SK-N-SH (cell line): ENCODE results near the gene APBB2. TPM values are rescaled to one million over a fixed set of nuclear protein-coding genes. Genes with fewer than 3 reads are reported as not detected.
A peak's percentile ranks its signal among the peaks of the same experiment; 100 is the strongest.
"Not testable (repeated sequence)": the region's sequence is repeated elsewhere in the genome, so short reads cannot be mapped to it uniquely, and the experiment has no call there.

Experiments used
- CTCF ChIA-PET: fragments of 300-600, 350-600 bp; formaldehyde crosslinking; extraction: SDS; loops from one replicate; lab custom pipeline; 2021; lab: Yijun Ruan, JAX
- POLR2A ChIA-PET: fragments of 350-600 bp; sonication (Branson Sonifier 250); formaldehyde crosslinking; extraction: SDS; loops from one replicate; lab custom pipeline; 2020; ENCODE audit warnings: antibody characterized with exemption, inconsistent platforms; lab: Yijun Ruan, JAX
- DNase-seq: peaks from one replicate; pipeline ENCODE4 v3.0.0; 2012
- H2AFZ ChIP-seq: fragments of 200-600 bp; sonication (generic); 2 replicates; pipeline ENCODE4 v1.8.1; 2016; ENCODE audit warnings: antibody characterized with exemption, mild to moderate bottlenecking, low read depth
- H3F3A ChIP-seq: fragments of 200-600 bp; sonication (generic); replicated peaks from 2 replicates; pipeline ENCODE3; 2016; ENCODE audit warnings: antibody characterized with exemption, mild to moderate bottlenecking; ENCODE audit not compliant: insufficient read depth
- H3K27ac ChIP-seq, 2 experiments: fragments of 200-500 bp in 1 of 2; fragments of 200-600 bp in 1 of 2; sonication (Bioruptor generic) in 1 of 2; sonication (generic), shearing (Covaris generic) in 1 of 2; 2 replicates each; pipeline versions ENCODE4 v1.5.1 to v1.6.1; 2014 to 2016; ENCODE audit warnings: low read depth in 2 of 2, inconsistent platforms in 1 of 2, low read length in 1 of 2, mild to moderate bottlenecking in 1 of 2, mixed read lengths in 1 of 2
- H3K27me3 ChIP-seq: fragments of 200-600 bp; sonication (generic), shearing (Covaris generic); 2 replicates; pipeline ENCODE4 v1.6.1; 2016; ENCODE audit warnings: mixed run types; ENCODE audit not compliant: insufficient read depth
- H3K36me3 ChIP-seq, 2 experiments: fragments of 200-500 bp in 1 of 2; fragments of 200-600 bp in 1 of 2; sonication (Bioruptor generic) in 1 of 2; sonication (generic) in 1 of 2; replicated peaks in 1 of 2; 2 replicates each; pipeline versions ENCODE3 to v1.5.1; 2014 to 2016; ENCODE audit warnings: low read length in 1 of 2, mild to moderate bottlenecking in 1 of 2; ENCODE audit not compliant: insufficient read depth in 2 of 2, control insufficient read depth in 1 of 2
- H3K4me1 ChIP-seq, 2 experiments: fragments of 200-500 bp in 1 of 2; fragments of 200-600 bp in 1 of 2; sonication (Bioruptor generic) in 1 of 2; sonication (generic), shearing (Covaris generic) in 1 of 2; 2 replicates each; pipeline versions ENCODE4 v1.5.1 to v1.6.1; 2014 to 2016; ENCODE audit warnings: low read depth in 1 of 2, low read length in 1 of 2, mixed run types in 1 of 2; ENCODE audit not compliant: insufficient read depth in 2 of 2, control insufficient read depth in 1 of 2
- H3K4me2 ChIP-seq: fragments of 200-600 bp; sonication (generic), shearing (Covaris generic); 2 replicates; pipeline ENCODE4 v1.6.1; 2017; ENCODE audit warnings: mixed run types
- H3K4me3 ChIP-seq, 2 experiments: fragments of 200-500 bp in 1 of 2; fragments of 200-600 bp in 1 of 2; sonication (Bioruptor generic) in 1 of 2; sonication (generic), shearing (Covaris generic) in 1 of 2; 2 replicates each; pipeline versions ENCODE4 v1.5.1 to v1.8.1; 2014 to 2016; ENCODE audit warnings: low read depth in 2 of 2, inconsistent platforms in 1 of 2, low read length in 1 of 2, mild to moderate bottlenecking in 1 of 2, mixed read lengths in 1 of 2, moderate library complexity in 1 of 2
- H3K79me2 ChIP-seq: fragments of 200-600 bp; sonication (generic); 2 replicates; pipeline ENCODE4 v1.8.1; 2017; ENCODE audit warnings: mild to moderate bottlenecking; ENCODE audit not compliant: insufficient read depth
- H3K9ac ChIP-seq: fragments of 200-600 bp; sonication (generic); 2 replicates; pipeline ENCODE4 v1.6.1; 2017; ENCODE audit warnings: mixed run types
- H3K9me2 ChIP-seq: fragments of 200-600 bp; sonication (generic); 2 replicates; pipeline ENCODE4 v1.6.1; 2017; ENCODE audit warnings: mixed run types
- H3K9me3 ChIP-seq: fragments of 200-600 bp; sonication (generic); 2 replicates; pipeline ENCODE4 v1.6.1; 2017; ENCODE audit warnings: mixed run types, mild to moderate bottlenecking, moderate library complexity
- H4K20me1 ChIP-seq: fragments of 200-600 bp; sonication (generic); 2 replicates; pipeline ENCODE4 v1.6.1; 2017; ENCODE audit warnings: mild to moderate bottlenecking, mixed run types; ENCODE audit not compliant: insufficient read depth
- CHD2 ChIP-seq: fragments of 150-350 bp; IDR thresholded peaks from 2 replicates; pipeline ENCODE4 v1.6.1; 2018; ENCODE audit warnings: low read length; ENCODE audit not compliant: partially characterized antibody
- ELF1 ChIP-seq: IDR thresholded peaks from 2 replicates; pipeline ENCODE4 v1.4.0; 2012
- EP300 ChIP-seq, 2 experiments: IDR thresholded peaks; 2 replicates each; pipeline versions ENCODE4 v1.4.0 to v1.6.1; 2012; ENCODE audit warnings: borderline replicate concordance in 1 of 2, low read depth in 1 of 2, low read length in 1 of 2
- FOSL2 ChIP-seq: IDR thresholded peaks from 2 replicates; pipeline ENCODE4 v1.4.0; 2012; ENCODE audit warnings: low read depth, mild to moderate bottlenecking, moderate library complexity, borderline replicate concordance
- JUND ChIP-seq: IDR thresholded peaks from 2 replicates; pipeline ENCODE4 v1.4.0; 2012
- NFIC ChIP-seq: IDR thresholded peaks from 2 replicates; pipeline ENCODE4 v1.4.0; 2012; ENCODE audit warnings: borderline replicate concordance
- RXRA ChIP-seq: IDR thresholded peaks from 2 replicates; pipeline ENCODE4 v1.4.0; 2012; ENCODE audit warnings: low read depth, mild to moderate bottlenecking, borderline replicate concordance
- TAF1 ChIP-seq: IDR thresholded peaks from 2 replicates; pipeline ENCODE4 v1.6.1; 2012; ENCODE audit warnings: low read depth, mild to moderate bottlenecking, low read length, moderate library complexity, borderline replicate concordance
- TCF12 ChIP-seq: IDR thresholded peaks from 2 replicates; pipeline ENCODE4 v1.4.0; 2012
- YY1 ChIP-seq: IDR thresholded peaks from 2 replicates; pipeline ENCODE4 v1.4.0; 2012; ENCODE audit warnings: low read depth, mild to moderate bottlenecking
- WGBS: methylation state at CpG from one replicate; pipeline ENCODE4 v1.1.6; 2017; ENCODE audit warnings: low lambda C conversion rate; 5-methylcytosine and 5-hydroxymethylcytosine counted together
- polyA plus RNA-seq, 3 experiments: library from polyadenylated mRNA; depleted of rRNA; stranded (reverse); fragments of >200 nt; gene quantifications; 2 replicates each; pipeline ENCODE4 v1.2.3, GENCODE V29; 2012
- TF ChIP-seq, protein P1 (sequence below): IDR thresholded peaks from 2 replicates; pipeline ENCODE4; 2012
- TF ChIP-seq, protein P2 (sequence below): fragments of 150-350 bp; IDR thresholded peaks from 2 replicates; pipeline ENCODE4 v1.6.1; 2017; ENCODE audit warnings: antibody characterized with exemption, low read length, low read depth, borderline replicate concordance
- TF ChIP-seq, protein P3 (sequence below): IDR thresholded peaks from 2 replicates; pipeline ENCODE4 v1.6.1; 2012; ENCODE audit warnings: mild to moderate bottlenecking, low read depth, low read length, moderate library complexity
- TF ChIP-seq, protein P4 (sequence below): IDR thresholded peaks from 2 replicates; pipeline ENCODE4 v1.4.0; 2012; ENCODE audit warnings: low read depth, borderline replicate concordance

APBB2 gene
- polyA plus RNA-seq, 1 of the 3 experiments (the other 2 are of a cell fraction): 49.8 TPM

DNA sequence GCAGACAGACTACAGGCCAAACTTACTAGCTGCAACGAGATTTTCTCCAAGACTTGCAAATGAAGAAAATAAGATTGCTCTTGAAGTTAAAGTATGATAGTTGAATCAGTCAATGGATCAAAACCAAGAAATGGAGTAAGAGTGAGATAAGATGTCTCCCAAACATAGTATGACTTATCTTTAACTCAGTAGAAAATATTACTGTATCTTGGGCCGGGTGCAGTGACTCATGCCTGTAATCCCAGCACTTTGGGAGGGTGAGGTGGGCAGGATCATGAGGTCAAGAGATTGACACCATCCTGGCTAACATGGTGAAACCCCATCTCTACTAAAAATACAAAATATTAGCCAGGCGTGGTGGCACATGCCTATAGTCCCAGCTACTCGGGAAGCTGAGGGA is 220.0 kb downstream of the APBB2 start:
- H4K20me1 ChIP-seq, H2AFZ ChIP-seq, H3K27me3 ChIP-seq, POLR2A ChIA-PET, H3K9me2 ChIP-seq, H3K36me3 ChIP-seq, DNase-seq, CTCF ChIA-PET, H3K4me3 ChIP-seq, H3K9ac ChIP-seq, H3K9me3 ChIP-seq: not testable (repeated sequence)
- TF ChIP-seq TCF12 (peak; percentile 61), FOSL2 (peak; percentile 75), JUND (peak; percentile 68), EP300 (IDR thresholded peaks at IDR 0.05; ENCODE audit: borderline replicate concordance in 1 of 2, low read depth in 1 of 2, low read length in 1 of 2) (peak in 1 of 2 experiments; percentile 43; a peak in 1 of 4 replicates), YY1 (peak; percentile 33; the same call in 1 of the 2 replicates)
- TF ChIP-seq, protein P1, sequence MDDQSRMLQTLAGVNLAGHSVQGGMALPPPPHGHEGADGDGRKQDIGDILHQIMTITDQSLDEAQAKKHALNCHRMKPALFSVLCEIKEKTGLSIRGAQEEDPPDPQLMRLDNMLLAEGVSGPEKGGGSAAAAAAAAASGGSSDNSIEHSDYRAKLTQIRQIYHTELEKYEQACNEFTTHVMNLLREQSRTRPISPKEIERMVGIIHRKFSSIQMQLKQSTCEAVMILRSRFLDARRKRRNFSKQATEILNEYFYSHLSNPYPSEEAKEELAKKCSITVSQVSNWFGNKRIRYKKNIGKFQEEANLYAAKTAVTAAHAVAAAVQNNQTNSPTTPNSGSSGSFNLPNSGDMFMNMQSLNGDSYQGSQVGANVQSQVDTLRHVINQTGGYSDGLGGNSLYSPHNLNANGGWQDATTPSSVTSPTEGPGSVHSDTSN: peak; percentile 66
- 26% methylated on average over 4 of the region's 4 CpGs for WGBS
- Histone ChIP-seq H3K27ac (peak overlapping the region in 1 of 2 experiments; percentile 92; a peak in 2 of 4 replicates), H3F3A (peaks cover 53% of the 10 kb centered on the region), H3K4me2 (0 out of 2 replicates have a peak overlapping the region, but pooled peaks have one; percentile 1), H3K79me2 (peaks cover 81% of the 10 kb centered on the region), H3K4me1 (peaks cover 8 to 33% of the 10 kb centered on the region in 2 experiments)

DNA sequence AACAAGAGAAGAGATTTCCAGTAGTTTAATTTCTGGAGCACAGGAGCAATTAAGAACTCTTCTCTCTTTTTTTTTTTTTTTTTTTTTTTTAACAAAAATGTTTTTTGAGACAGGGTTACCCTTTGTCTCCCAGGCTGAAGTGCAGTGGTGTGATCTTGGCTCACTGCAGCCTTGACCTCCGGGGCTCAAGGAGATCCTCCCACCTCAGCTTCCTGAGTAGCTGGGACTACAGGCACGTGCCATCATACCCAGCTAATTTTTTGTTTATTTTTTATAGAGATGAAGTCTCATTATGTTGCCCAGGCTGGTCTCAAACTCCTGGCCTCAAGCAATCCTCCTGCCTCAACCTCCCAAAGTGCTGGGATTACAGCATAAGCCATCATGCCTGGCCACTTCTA is 221.0 kb downstream of the APBB2 start:
- H3K36me3 ChIP-seq, H3K27me3 ChIP-seq, H3K9me3 ChIP-seq, CTCF ChIA-PET, H4K20me1 ChIP-seq, H3K4me3 ChIP-seq, POLR2A ChIA-PET, H3K9me2 ChIP-seq, H2AFZ ChIP-seq, DNase-seq, H3K9ac ChIP-seq, H3K4me2 ChIP-seq: not testable (repeated sequence)
- Histone ChIP-seq H3K4me1 (peaks cover 6 to 33% of the 10 kb centered on the region in 2 experiments), H3K79me2 (peaks cover 82% of the 10 kb centered on the region), H3K27ac (peak overlapping the region in 1 of 2 experiments; percentile 92; a peak in 2 of 4 replicates), H3F3A (peaks cover 53% of the 10 kb centered on the region)
- WGBS: 77% methylated on average over 2 of the region's 2 CpGs

DNA sequence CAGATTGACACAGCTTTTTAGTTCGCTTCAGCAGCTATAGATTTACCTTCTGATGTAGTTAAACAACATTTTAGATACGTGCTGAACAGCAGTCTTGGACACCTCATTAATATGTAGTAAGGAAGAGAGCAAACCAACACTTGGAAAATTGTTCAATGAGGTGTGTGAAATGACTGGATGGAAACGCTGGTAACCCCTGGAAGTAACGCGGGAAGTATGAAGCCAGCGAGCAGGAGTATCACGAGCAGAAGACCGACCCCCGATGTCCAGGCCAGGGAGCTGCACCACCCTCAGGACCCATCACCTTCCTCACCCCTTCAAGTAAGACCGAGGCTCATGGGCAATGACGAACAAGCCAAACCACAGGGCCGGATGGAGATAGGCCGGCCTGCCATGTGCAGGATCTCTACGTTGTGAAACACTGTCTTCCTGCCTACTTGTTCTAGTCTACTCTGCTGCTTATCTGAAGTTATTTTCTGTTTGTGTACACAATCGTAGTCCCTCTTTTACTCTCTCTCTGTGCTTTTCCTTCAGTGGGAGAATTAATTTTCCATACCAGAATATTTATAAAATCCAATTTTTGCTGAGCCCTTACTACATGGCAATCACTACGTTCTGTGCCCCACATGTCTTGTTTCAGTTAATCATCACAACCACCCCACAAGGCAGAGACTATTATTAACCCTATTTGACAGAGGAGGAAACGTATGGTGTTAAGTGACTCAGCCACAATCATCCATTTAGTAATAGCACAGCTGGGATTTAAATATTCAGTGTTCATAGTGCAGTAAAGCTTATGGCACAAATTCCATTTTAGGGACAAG is 221.7 kb downstream of the APBB2 start:
- Histone ChIP-seq H3K4me2 (peak overlapping the region; percentile 10; the same call in 1 of the 2 replicates), H3K9ac (no peak overlapping the region), H3K9me2 (no peaks in the 10 kb centered on the region), H4K20me1 (no peaks in the 10 kb centered on the region), H3K9me3 (no peaks in the 10 kb centered on the region), H3F3A (peaks cover 53% of the 10 kb centered on the region), H3K27ac (peak overlapping the region in 1 of 2 experiments; percentile 92; a peak in 2 of 4 replicates), H3K4me3 (no peak overlapping the region), H3K79me2 (peaks cover 82% of the 10 kb centered on the region), H3K36me3 (no peaks in the 10 kb centered on the region), H2AFZ (no peak overlapping the region), H3K27me3 (no peaks in the 10 kb centered on the region), H3K4me1 (peaks cover 6 to 33% of the 10 kb centered on the region in 2 experiments)
- POLR2A ChIA-PET: no interaction called here
- CTCF ChIA-PET: no interaction called here
- 77% methylated on average over 15 of the region's 17 CpGs for WGBS
- DNase-seq: no peak
- TF ChIP-seq ELF1 (no peak), RXRA (no peak), YY1 (no peak), NFIC (no peak), EP300 (IDR thresholded peaks at IDR 0.05; ENCODE audit: borderline replicate concordance in 1 of 2, low read depth in 1 of 2, low read length in 1 of 2) (peak in 1 of 2 experiments; percentile 40; a peak in 1 of 4 replicates), TAF1 (no peak), CHD2 (no peak)
- TF ChIP-seq, protein P2, sequence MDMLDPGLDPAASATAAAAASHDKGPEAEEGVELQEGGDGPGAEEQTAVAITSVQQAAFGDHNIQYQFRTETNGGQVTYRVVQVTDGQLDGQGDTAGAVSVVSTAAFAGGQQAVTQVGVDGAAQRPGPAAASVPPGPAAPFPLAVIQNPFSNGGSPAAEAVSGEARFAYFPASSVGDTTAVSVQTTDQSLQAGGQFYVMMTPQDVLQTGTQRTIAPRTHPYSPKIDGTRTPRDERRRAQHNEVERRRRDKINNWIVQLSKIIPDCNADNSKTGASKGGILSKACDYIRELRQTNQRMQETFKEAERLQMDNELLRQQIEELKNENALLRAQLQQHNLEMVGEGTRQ: no peak
- TF ChIP-seq, protein P3, sequence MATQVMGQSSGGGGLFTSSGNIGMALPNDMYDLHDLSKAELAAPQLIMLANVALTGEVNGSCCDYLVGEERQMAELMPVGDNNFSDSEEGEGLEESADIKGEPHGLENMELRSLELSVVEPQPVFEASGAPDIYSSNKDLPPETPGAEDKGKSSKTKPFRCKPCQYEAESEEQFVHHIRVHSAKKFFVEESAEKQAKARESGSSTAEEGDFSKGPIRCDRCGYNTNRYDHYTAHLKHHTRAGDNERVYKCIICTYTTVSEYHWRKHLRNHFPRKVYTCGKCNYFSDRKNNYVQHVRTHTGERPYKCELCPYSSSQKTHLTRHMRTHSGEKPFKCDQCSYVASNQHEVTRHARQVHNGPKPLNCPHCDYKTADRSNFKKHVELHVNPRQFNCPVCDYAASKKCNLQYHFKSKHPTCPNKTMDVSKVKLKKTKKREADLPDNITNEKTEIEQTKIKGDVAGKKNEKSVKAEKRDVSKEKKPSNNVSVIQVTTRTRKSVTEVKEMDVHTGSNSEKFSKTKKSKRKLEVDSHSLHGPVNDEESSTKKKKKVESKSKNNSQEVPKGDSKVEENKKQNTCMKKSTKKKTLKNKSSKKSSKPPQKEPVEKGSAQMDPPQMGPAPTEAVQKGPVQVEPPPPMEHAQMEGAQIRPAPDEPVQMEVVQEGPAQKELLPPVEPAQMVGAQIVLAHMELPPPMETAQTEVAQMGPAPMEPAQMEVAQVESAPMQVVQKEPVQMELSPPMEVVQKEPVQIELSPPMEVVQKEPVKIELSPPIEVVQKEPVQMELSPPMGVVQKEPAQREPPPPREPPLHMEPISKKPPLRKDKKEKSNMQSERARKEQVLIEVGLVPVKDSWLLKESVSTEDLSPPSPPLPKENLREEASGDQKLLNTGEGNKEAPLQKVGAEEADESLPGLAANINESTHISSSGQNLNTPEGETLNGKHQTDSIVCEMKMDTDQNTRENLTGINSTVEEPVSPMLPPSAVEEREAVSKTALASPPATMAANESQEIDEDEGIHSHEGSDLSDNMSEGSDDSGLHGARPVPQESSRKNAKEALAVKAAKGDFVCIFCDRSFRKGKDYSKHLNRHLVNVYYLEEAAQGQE: no peak
- TF ChIP-seq, protein P4, sequence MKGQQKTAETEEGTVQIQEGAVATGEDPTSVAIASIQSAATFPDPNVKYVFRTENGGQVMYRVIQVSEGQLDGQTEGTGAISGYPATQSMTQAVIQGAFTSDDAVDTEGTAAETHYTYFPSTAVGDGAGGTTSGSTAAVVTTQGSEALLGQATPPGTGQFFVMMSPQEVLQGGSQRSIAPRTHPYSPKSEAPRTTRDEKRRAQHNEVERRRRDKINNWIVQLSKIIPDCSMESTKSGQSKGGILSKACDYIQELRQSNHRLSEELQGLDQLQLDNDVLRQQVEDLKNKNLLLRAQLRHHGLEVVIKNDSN: no peak
